ENCODE measurements around the gene GPR157.
A peak's percentile ranks its signal among the peaks of the same experiment; 100 is the strongest.
"Not testable (repeated sequence)": the region's sequence is repeated elsewhere in the genome, so short reads cannot be mapped to it uniquely, and the experiment has no call there.

Gene GPR157
- total RNA-seq = 5.7 to 17.5 reads per million in 2 experiments

GRCh38 chr1:9128520-9129265, at the start of gene GPR157:
GPR157 (minus strand) TSS chr1:9129102; CDS start chr1:9129027, 75 bp downstream.
- DNase-seq (ENCODE audit: low read depth) = peak; percentile 75

- DNase-seq (ENCODE audit: low read depth) = no peak
These were observed 45.9 kb upstream of the GPR157 start for GRCh38 chr1:9174762-9175161.

- DNase-seq (ENCODE audit: low read depth) = no peak
These were observed 45.3 kb upstream of the GPR157 start for GRCh38 chr1:9174243-9174642.

GRCh38 chr1:9169601-9170137, 40.8 kb upstream of the GPR157 start:
- no peak for DNase-seq (ENCODE audit: low read depth)

GRCh38 chr1:9167638-9168037, 38.7 kb upstream of the GPR157 start:
- no peak for DNase-seq (ENCODE audit: low read depth)

GRCh38 chr1:9166289-9167235, 37.7 kb upstream of the GPR157 start:
- no peak for DNase-seq (ENCODE audit: low read depth)

- DNase-seq (ENCODE audit: low read depth) = no peak
These were observed 36.5 kb upstream of the GPR157 start for GRCh38 chr1:9165396-9165795.

- no peak for DNase-seq (ENCODE audit: low read depth)
These were observed 36.0 kb upstream of the GPR157 start for GRCh38 chr1:9164919-9165318.

GRCh38 chr1:9164532-9164900, 35.6 kb upstream of the GPR157 start:
- no peak for DNase-seq (ENCODE audit: low read depth)

GRCh38 chr1:9161963-9162362, 33.1 kb upstream of the GPR157 start:
- DNase-seq (ENCODE audit: low read depth) = no peak

GRCh38 chr1:9161342-9161741, 32.4 kb upstream of the GPR157 start:
- no peak for DNase-seq (ENCODE audit: low read depth)

- no peak for DNase-seq (ENCODE audit: low read depth)
These were observed 31.3 kb upstream of the GPR157 start for GRCh38 chr1:9160079-9160717.

- no peak for DNase-seq (ENCODE audit: low read depth)
These were observed 27.0 kb upstream of the GPR157 start for GRCh38 chr1:9155879-9156278.

GRCh38 chr1:9155405-9155804, 26.5 kb upstream of the GPR157 start:
- not testable (repeated sequence) for DNase-seq (ENCODE audit: low read depth)

GRCh38 chr1:9153152-9153551, 24.2 kb upstream of the GPR157 start:
- DNase-seq (ENCODE audit: low read depth) = no peak

GRCh38 chr1:9152535-9152934, 23.6 kb upstream of the GPR157 start:
- no peak for DNase-seq (ENCODE audit: low read depth)

- no peak for DNase-seq (ENCODE audit: low read depth)
These were observed 22.5 kb upstream of the GPR157 start for GRCh38 chr1:9151328-9151860.

GRCh38 chr1:9150582-9151327, 21.9 kb upstream of the GPR157 start:
- no peak for DNase-seq (ENCODE audit: low read depth)

GRCh38 chr1:9149837-9150581, 21.1 kb upstream of the GPR157 start:
- no peak for DNase-seq (ENCODE audit: low read depth)

GRCh38 chr1:9149151-9149550, 20.2 kb upstream of the GPR157 start:
- DNase-seq (ENCODE audit: low read depth) = no peak

Measured in T follicular helper cell (primary cell).